Lung (tissue), 12 donors: ENCODE data around the gene SLC39A2. TPM values are rescaled to one million over a fixed set of nuclear protein-coding genes. Genes with fewer than 3 reads are reported as not detected.
A peak's percentile ranks its signal among the peaks of the same experiment; 100 is the strongest.

Experiments
- ATAC-seq: fragments of 200-7000 bp; cut with Tn5 transposase; one replicate; pipeline ENCODE4 v1.9.1; 2020; ENCODE audit warnings: moderate number of reproducible peaks; ENCODE audit not compliant: insufficient read depth, low FRiP score
- DNase-seq, 3 donors: peaks; one replicate each; pipeline ENCODE4 v3.0.0-alpha.2; 2013 to 2017
- H3K27ac ChIP-seq, 2 donors: one replicate each; pipeline ENCODE4 v1.5.1; 2013; ENCODE audit warnings: mild to moderate bottlenecking in 2 of 2, moderate library complexity in 2 of 2, control low read depth in 1 of 2, inconsistent platforms in 1 of 2, low read depth in 1 of 2, low read length in 1 of 2
- H3K27me3 ChIP-seq, 3 donors: one replicate each; pipeline ENCODE4 v1.5.1; 2013; ENCODE audit warnings: low read length in 2 of 3; ENCODE audit not compliant: control insufficient read depth in 3 of 3, insufficient read depth in 3 of 3
- H3K36me3 ChIP-seq, 4 donors: one replicate each; pipeline ENCODE4 v1.5.1; 2013; ENCODE audit warnings: low read length in 4 of 4, mild to moderate bottlenecking in 1 of 4, moderate library complexity in 1 of 4; ENCODE audit not compliant: control insufficient read depth in 4 of 4, insufficient read depth in 4 of 4
- H3K4me1 ChIP-seq, 5 donors: one replicate each; pipeline ENCODE4 v1.5.1; 2013; ENCODE audit warnings: low read length in 5 of 5, mild to moderate bottlenecking in 2 of 5, moderate library complexity in 1 of 5; ENCODE audit not compliant: control insufficient read depth in 5 of 5, insufficient read depth in 5 of 5
- H3K4me3 ChIP-seq: one replicate; pipeline ENCODE4 v1.5.1; 2013; ENCODE audit warnings: mild to moderate bottlenecking, control low read depth, moderate library complexity
- H3K9ac ChIP-seq, 2 donors: one replicate each; pipeline ENCODE4 v1.5.1; 2013; ENCODE audit warnings: low read length in 2 of 2, control low read depth in 1 of 2; ENCODE audit not compliant: insufficient read depth in 1 of 2
- H3K9me3 ChIP-seq, 4 donors: one replicate each; pipeline ENCODE4 v1.5.1; 2013; ENCODE audit warnings: low read length in 3 of 4, mild to moderate bottlenecking in 1 of 4, moderate library complexity in 1 of 4; ENCODE audit not compliant: control insufficient read depth in 4 of 4, insufficient read depth in 3 of 4
- CTCF ChIP-seq: IDR thresholded peaks from 2 replicates; pipeline ENCODE4 v1.5.1; 2012; ENCODE audit warnings: mild to moderate bottlenecking; ENCODE audit errors: control extremely low read depth, extremely low read depth
- WGBS, 2 donors: extraction: QIAGEN DNeasy Blood & Tissue Kit; methylation state at CpG; one replicate each; pipeline ENCODE4 v1.1.7; 2013; 5-methylcytosine and 5-hydroxymethylcytosine counted together
- polyA plus RNA-seq, 2 donors: library from polyadenylated mRNA; stranded (reverse); fragments of 200-250 nt; gene quantifications; one replicate each; pipeline ENCODE4 v1.2.1, GENCODE V29; 2013
- total RNA-seq, 2 donors: library from RNA; depleted of rRNA in 1 of 2; stranded (reverse); fragments of >200 nt in 1 of 2; gene quantifications; one replicate each; pipeline ENCODE4 v1.2.1, GENCODE V29; 2014 to 2021
- donor health status: control.
- donor health status: control.
- donor health status: Bipolar disorder and iron deficiency.
- donor health status: healthy.
- donor health status: DM: yes; HTN: yes; CAD: no.

SLC39A2 gene
- total and polyA plus RNA-seq, 4 donors: 0.02 to 0.08 TPM; not detected in 2

- Histone ChIP-seq H3K4me3 (no peak overlapping the region), H3K36me3 (peaks cover 5 to 24% (median 16%) of the 10 kb centered on the region in 4 donors), H3K27me3 (no peaks in the 10 kb centered on the region), H3K9ac (no peak overlapping the region), H3K4me1 (peaks cover 0 to 4% (median 3%) of the 10 kb centered on the region in 5 donors), H3K27ac (peak overlapping the region in 1 of 2 donors; percentile 5), H3K9me3 (no peaks in the 10 kb centered on the region)
- no peak for TF ChIP-seq CTCF
- 70 to 71% methylated on average over 28 of the region's 28 CpGs for WGBS, 2 donors
- no peak for DNase-seq
- no peak for ATAC-seq
These were observed 18.6 kb downstream of the SLC39A2 start for GRCh38 chr14:21017528-21018245.

GRCh38 chr14:21018286-21018685 is 19.2 kb downstream of the SLC39A2 start:
- 90 to 93% methylated on average over 7 of the region's 7 CpGs for WGBS, 2 donors
- Histone ChIP-seq H3K4me3 (no peak overlapping the region), H3K9ac (no peak overlapping the region), H3K36me3 (peaks cover 5 to 24% (median 16%) of the 10 kb centered on the region in 4 donors), H3K4me1 (peaks cover 0 to 7% (median 5%) of the 10 kb centered on the region in 5 donors), H3K9me3 (no peaks in the 10 kb centered on the region), H3K27me3 (no peaks in the 10 kb centered on the region), H3K27ac (peak overlapping the region in 1 of 2 donors; percentile 9)
- no peak for TF ChIP-seq CTCF
- no peak for DNase-seq
- no peak for ATAC-seq

GRCh38 chr14:21018781-21019180 is 19.7 kb downstream of the SLC39A2 start:
- Histone ChIP-seq H3K27ac (peak overlapping the region in 1 of 2 donors; percentile 9), H3K9me3 (no peaks in the 10 kb centered on the region), H3K36me3 (peaks cover 5 to 24% (median 16%) of the 10 kb centered on the region in 4 donors), H3K9ac (no peak overlapping the region), H3K4me1 (peaks cover 0 to 10% (median 7%) of the 10 kb centered on the region in 5 donors), H3K27me3 (no peaks in the 10 kb centered on the region), H3K4me3 (no peak overlapping the region)
- no peak for TF ChIP-seq CTCF
- no peak for DNase-seq
- ATAC-seq: no peak
- WGBS, 2 donors: 93 to 98% methylated on average over 3 of the region's 3 CpGs
